GM21576 (cell line): ENCODE results near the gene PLEKHG4B.

Experiments
- ATAC-seq: cut with Tn5 transposase; IDR thresholded peaks from one replicate; pipeline ENCODE4 v1.9.1; 2021; ENCODE audit warnings: mild to moderate bottlenecking, moderate library complexity; ENCODE audit not compliant: unreplicated experiment

The PLEKHG4B gene

GRCh38 chr5:167982-168660, 76.2 kb downstream of the PLEKHG4B start:
- ATAC-seq, result no peak

- ATAC-seq, result no peak
Measured at GRCh38 chr5:169071-169727, 77.2 kb downstream of the PLEKHG4B start.

GRCh38 chr5:169728-170094, 77.7 kb downstream of the PLEKHG4B start:
- ATAC-seq, result no peak

- ATAC-seq, result no peak
Measured at GRCh38 chr5:170971-171800, 79.2 kb downstream of the PLEKHG4B start.

GRCh38 chr5:171801-172331, 79.9 kb downstream of the PLEKHG4B start:
- ATAC-seq, result no peak

- ATAC-seq, result no peak
Measured at GRCh38 chr5:172421-172820, 80.5 kb downstream of the PLEKHG4B start.

- no peak for ATAC-seq
Measured at GRCh38 chr5:172841-173251, 80.9 kb downstream of the PLEKHG4B start.

- ATAC-seq, result no peak
Measured at GRCh38 chr5:173392-174290, 81.7 kb downstream of the PLEKHG4B start.

- no peak for ATAC-seq
Measured at GRCh38 chr5:174291-174600, 82.3 kb downstream of the PLEKHG4B start.

GRCh38 chr5:174876-175465, 83.0 kb downstream of the PLEKHG4B start:
- ATAC-seq, result no peak

- ATAC-seq, result no peak
Measured at GRCh38 chr5:176296-176823, 84.4 kb downstream of the PLEKHG4B start.

- no peak for ATAC-seq
Measured at GRCh38 chr5:178110-178509, 86.1 kb downstream of the PLEKHG4B start.

GRCh38 chr5:179401-179800, 87.4 kb downstream of the PLEKHG4B start:
- no peak for ATAC-seq

GRCh38 chr5:180286-180918, 88.4 kb downstream of the PLEKHG4B start:
- no peak for ATAC-seq

GRCh38 chr5:181160-181559, 89.2 kb downstream of the PLEKHG4B start:
- no peak for ATAC-seq

GRCh38 chr5:181566-181965, 89.6 kb downstream of the PLEKHG4B start:
- ATAC-seq, result no peak

GRCh38 chr5:182126-182525, 90.2 kb downstream of the PLEKHG4B start:
- no peak for ATAC-seq

- ATAC-seq, result no peak
Measured at GRCh38 chr5:184471-184870, 92.5 kb downstream of the PLEKHG4B start.
